ENCODE results near the gene TTLL10.
"Not testable (repeated sequence)": the region's sequence is repeated elsewhere in the genome, so short reads cannot be mapped to it uniquely, and the experiment has no call there.

TTLL10 gene

DNA sequence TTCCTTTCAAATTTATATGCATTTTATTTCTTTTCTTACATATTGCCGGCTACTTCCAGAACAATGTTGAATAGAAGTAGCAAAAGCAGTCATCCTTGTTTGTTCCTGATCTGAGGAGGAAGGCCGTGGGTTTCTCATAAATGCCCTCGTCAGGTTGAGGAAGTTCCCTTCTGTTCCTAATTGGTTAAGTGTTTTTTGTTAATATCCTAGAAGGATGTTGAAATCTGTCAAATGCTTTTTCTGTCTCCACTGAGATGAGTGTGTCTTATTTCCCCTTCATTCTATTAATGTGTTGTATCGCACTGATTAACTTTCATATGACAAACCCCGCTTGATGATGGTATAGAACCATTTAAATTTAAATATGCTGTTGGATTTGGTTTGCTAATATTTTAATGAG is 15.4 kb downstream of the TTLL10 start:
- no peak for DNase-seq

DNA sequence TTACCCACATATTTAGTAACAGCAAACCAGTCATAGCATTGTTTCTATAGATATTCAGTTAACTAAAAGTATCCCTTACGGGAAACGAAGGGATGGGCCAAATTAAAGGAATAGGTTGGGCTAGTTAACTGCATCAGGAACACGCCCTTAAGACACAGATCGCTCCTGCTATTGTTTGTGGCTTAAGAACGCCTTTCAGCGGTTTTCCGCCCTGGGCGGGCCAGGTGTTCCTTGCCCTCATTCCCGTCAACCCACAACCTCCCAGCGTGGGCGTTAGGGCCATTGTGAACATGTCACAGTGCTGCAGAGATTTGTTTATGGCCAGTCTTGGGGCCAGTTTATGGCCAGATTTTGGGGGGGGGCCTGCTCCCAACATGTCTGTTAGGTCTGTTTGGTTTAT is 18.1 kb downstream of the TTLL10 start:
- no peak for DNase-seq

DNA sequence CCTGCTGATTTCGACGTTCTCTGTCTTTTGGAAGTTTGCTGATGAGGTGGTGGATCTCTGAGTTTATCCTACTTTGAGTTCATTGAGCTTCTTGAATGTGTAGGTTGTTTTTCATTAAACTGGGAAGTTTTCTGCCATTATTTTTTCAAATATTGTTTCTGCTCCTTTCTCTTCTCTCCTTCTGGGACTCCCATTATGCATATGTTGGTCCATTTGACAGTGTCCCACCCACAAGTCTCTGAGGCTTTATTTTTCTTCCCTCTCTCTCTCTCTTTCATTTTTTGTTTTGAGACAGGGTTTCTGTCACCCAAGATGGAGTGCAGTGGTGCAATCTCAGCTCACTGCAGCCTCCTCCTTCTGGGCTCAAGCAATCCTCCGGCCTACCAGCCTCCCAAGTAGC is 21.0 kb downstream of the TTLL10 start:
- DNase-seq = no peak

DNA sequence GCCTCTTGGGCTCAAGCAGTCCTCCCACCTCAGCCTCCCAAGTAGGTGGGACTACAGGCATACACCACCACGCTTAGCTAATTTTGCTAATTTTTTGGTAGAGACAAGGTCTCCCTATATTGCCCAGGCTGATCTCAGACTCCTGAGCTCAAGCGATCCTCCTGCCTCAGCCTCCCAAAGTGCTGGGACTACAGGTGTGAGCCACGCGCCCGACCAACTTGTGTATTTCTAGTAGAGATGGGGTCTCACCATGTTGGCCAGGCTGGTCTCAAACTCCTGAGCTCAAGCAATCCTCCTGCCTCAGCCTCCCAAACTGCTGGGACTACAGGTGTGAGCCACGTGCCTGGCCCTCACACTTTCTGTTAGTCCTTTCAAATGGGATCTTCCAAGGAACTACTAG is 22.0 kb downstream of the TTLL10 start:
- not testable (repeated sequence) for DNase-seq

DNA sequence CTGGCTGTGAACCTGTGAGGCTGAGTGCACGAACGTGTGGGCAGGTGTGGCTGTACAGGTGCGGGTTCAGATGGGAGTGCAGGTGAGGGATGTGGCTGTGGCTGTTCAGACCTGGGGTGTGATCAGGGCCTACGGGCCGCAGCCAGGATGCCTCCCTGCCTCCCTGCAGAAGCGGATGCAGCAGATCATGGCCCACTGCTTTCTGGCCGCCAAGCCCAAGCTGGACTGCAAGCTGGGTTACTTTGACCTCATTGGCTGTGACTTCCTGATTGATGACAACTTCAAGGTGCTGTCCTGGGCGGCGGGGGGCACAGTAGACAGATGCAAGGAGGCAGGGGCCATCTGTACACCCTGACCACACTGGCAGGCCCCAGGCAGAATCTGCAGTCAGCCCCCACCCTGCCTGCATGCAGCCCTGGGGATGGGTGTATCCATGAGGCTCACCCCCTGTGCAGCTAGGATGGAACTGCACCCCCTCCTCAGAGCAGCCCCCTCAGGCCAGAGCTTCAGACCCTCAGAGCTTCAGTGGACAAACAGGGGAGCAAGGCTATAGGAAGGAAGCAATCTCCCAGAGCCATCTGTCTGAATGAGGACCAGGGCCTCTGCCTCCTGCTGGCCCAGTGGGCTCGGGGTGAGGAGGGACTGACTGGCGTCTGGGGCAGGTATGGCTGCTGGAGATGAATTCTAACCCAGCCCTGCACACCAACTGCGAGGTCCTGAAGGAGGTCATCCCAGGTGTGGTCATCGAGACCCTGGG is 22.9 kb downstream of the TTLL10 start:
- no peak for DNase-seq

DNA sequence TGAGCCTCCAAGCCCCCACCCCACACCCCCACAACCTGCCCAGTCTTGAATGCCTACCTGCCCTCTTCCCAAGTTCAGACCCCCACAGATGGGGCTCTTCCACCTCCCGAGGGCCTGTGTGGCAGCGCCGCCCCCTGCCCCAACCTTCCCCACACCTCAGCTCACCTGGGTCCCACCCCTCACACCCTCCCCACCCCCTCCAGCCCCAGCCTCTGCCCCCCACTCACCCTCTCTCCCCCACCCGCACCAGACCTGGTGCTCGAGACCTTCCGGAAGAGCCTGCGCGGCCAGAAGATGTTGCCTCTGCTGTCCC is 23.5 kb downstream of the TTLL10 start:
- no peak for DNase-seq

DNA sequence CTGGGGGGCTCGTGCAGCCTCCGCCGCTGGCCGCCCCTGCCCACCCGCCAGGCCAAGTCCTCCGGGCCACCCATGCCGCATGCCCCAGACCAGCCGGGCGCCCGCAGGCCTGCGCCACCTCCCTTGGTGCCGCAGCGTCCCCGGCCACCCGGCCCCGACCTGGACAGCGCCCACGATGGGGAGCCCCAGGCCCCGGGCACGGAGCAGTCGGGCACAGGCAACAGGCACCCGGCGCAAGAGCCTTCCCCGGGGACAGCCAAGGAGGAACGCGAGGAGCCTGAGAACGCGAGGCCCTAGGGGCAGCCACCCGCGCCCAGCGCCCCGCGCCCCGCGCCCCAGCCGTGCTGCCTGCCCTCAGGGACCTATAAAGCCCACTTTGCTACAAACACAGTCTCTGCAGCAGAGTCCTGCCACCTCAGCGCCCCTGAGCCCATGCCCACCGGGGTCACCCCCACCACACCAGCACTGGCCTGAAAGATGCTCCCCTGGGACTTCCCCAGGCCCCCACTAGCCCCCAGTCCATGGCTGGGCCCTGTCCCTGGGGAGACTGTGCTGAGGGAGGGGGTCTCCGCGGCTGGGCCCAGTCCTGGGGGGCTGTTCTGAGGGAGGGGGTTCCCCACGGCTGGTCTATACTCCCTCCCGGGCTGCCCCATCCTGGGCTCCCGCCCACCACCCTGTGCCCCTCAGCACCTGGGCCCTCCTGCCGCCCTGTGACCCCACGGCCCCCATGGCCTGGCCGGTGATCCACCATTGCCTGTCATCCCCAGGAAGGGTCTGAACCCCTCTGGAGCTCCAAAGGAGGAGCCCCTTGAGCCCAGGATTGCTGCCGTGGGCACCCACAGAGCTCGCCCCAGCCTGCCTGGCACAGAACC is 24.1 kb downstream of the TTLL10 start:
- no peak for DNase-seq

DNA sequence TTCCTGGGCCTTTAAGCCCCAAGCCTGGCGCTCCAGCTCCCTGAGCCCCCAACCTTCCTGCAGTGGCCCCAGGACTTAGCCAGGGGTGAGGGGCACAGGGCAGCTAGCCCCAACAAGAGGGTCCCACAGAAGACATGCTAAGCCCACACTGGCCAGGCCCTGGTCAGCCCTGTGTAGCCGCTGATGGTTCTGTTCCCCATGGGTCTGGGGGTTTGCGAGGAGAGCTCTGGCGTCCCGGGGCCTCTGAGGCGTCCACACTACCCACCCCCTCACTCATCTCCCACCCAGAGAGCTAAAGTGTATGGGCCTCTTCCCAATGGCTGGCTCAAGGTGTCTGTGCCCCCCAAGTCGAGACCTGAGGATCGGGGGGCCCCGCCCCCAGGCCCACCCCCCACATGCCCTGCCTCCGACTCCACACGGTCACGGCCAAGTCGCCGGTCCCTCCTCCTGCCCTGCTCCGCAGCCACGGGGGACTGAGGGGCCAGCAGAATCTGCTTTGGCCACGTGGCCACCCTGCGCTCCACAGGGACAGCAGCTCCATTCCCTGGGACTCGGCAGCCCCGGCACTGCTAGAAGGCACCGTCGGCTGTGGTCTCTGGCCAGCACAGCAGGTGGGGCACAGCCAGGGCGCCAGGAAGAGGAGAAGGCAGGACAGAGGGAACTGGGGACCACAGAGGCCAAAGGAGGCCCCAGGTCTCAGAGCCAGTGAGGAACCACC is 24.9 kb downstream of the TTLL10 start:
- DNase-seq = no peak

DNA sequence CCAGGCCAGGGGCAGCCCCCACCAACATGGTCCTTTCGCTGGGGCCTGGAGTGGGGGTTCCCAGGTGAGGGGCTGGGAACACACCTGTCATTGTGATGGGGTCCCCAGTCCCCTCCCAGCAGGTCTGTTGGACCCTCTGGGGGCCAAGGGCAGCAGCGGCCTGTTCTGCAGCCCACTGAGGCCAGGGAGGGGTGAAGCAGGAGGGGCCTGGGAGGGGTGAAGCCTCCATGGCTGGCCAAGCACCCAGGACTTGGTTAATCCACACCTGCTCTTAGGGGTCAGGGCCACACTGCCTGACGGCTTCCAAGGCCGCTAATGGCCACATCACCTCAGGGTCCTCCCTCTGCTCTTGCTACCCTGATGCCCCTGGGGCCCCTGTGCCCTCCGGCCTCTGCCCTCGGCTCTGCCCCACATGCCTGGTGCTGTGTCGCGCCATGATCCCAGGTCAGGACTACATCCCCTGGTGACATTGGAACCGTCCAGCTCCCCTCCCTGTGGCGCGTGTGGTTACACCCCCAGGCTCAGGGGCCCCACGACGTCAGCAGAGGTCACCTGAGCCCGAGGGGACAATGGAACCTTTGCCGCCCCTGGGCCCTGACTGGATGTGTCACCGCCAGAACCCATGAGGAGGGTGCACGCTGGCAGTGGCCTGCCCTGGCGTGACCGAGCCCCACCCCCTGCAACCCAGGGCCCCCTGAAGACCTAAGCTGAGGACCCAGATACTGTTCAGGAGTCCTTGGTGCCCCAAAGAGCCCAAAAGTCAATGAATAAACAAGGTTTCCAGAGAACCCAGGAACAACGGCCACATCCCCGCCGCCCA is 25.7 kb downstream of the TTLL10 start:
- DNase-seq = no peak

DNA sequence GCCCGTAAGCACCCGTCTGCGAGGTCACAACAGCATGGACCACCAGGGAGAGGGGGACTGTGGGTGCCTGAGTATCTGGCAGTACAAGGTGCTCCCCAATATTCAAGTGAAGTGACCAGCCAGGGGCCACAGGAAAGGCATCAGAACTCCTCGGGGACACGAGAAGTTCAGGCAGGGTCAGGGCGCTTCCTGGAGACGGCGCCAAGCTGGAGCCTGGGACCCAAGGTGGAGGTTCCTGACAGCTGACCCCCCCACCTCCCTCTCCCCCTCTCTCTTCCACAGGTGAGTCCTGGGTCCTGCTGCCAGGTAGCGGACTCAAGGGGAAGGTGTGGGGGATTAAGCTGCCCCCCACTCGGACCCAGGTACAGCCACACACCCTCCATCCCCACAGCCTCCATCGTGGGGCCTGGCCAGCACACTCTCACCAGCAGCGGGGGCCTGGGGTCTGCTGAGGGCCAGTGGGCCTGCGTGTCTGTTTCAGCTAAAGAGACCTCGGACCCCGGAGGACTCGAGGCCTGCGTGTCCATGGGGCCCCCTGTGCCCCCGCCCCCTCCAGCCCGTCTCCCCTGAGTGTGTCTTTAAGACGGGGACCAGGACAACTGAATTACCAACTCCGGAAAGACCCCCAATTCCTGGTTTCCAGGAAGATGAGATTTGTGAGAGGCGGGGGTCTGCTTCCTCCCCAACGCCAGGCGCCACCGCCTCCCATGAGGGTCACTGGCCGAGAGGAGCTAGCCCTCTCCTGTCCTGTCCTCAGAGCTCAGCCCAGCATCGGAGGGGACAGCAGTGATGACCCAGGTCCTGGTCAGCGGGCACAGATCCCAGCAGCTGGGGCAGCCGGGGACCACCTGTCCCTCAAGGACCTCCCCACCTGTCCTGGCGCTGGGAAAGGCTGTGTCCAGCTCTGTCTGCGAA is 26.5 kb downstream of the TTLL10 start:
- DNase-seq = no peak

DNA sequence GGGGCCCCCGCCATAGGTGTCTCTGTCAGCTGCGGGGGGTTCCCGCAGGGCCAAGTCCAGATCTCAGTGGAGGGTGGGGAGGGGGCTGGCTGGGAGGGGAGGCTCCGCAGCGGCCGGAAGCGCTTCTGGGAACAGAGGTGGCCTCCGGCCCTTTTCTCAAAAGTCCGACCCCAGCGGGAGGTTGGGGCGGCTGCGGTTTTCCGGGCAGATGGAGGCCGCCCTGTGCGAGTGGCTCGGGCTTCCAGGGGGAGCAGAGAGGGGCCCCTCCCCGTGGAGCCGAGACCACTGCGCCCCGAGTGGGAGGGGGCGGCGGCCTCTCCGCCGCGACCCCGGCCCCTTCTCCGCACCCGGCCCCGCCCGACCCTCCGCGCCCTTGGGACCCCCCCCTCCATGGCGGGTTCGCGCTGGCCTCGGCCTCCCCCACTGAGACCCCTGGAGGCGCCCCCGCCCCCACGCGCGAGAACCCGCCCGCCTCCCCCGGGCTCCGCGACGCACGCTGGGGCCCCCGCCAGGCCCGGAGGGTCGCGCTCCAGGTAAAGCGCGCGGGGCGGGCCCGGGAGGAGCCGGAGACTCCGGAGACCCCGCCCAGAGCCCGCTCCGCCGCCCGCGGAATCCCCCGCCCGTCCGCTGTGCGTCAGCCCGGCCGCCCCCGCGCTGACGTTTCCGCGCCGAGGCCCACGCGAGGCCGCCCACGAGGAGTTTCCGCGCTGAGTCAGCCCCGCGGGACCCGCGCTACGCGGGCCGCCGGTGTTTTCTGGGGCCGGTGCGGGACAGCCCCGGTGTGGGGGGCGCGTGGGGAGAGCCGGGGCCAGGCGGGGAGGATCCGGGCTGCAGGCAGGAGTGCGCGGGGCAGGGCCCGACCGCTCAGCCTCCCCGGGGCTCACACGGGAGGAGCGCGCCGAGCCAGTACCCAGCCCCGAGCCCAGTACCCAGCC is 27.5 kb downstream of the TTLL10 start:
- no peak for DNase-seq

DNA sequence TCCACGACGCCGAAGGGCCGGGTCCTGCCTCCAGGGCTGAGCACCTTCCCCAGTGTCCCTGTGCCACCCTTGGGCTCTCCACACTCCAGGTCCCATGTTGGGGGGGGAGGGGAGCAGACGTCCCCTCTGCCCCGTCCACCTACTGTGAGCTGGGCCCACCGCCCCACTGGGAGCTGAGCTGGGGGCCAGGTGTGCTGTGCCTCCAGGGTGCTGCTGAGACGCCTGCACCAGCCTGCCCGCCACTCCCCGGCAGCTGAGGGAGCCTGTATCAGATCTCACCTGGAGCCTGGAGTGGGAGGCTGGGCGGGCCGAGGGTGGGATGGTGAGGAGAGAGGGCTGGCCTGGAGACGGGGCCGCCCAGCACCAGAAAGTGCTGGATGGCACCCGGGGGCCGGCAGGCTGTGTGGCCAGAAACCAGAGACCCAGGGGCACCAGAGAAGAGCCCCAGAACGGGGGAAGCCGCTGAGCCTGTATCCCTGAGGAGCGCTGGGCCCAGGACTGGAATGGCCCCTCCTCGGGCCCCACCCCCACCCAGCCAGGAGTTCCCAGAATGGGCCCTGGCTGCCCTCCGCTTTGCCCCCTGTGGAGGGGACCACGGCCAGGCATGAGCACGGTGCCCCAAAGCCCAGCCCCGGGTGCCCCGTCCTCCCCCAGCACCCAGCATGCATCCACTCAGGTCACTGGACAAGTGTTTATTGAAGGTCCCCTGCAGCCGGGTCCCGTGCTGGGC is 29.3 kb downstream of the TTLL10 start:
- DNase-seq = no peak

DNA sequence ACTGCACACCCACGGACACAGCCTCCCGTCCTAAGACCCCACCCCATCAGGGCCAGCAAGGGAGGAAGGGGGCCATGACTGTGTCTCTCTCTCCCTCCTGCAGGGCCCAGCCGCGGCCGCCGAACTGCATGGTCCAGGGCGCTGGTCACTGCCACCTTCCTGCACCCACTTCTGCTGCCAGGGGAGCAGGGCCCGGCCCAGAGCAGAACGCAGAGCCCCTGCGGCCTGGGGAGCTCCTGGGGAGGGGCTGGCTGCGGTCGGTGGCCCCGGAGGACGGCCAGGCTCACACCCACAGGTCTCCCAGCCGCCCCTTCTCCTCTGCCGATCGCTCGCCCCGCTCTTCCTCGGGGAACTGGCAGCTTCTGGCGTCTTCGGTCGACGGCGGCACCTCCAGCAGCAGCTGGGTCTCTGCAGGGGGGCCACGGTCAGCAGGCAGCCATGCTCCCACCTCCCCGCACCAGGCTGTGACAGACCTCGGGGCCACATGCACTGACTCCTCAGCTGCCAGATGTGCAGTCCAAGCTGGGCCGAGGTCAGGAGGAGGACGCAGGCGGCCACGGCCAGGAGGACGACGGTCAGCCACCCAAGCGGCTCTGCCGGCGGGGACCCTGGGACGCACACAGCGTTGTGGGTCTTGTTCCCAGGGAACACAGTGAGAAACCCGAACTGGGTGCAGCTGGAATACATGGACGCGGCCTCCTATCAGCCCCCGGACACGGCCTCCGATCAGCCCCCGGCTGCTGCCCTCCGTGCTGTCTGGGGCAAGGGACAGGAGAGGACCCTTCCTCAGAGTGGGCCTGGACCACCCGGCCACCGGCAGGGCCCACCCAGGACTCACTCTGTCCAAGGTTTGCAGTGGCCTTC is 30.1 kb downstream of the TTLL10 start:
- DNase-seq = no peak

DNA sequence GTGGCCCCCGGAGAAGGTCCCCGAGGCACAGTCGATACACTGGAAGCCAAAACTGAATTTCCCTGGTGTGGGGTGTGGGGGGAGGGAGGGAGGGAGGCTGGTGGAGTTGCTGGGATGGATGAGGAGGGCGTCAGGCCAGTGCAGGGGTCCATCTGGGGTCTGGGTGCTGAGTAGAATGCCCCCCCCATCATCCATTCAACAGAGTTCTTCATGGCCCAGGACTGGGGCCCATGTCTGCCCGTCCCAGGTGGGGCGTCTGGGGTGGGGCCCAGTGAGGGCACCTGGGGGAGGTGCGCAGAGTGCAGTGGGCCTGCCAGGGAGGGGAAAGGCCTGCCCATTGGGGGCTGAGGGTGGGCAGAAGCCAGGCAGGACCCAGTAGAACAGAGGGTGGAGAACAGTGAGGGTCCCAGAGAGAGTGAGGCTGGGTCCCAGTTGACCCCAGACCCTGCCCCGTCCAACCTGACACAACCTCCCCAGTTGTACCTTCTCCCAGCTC is 30.8 kb downstream of the TTLL10 start:
- no peak for DNase-seq

DNA sequence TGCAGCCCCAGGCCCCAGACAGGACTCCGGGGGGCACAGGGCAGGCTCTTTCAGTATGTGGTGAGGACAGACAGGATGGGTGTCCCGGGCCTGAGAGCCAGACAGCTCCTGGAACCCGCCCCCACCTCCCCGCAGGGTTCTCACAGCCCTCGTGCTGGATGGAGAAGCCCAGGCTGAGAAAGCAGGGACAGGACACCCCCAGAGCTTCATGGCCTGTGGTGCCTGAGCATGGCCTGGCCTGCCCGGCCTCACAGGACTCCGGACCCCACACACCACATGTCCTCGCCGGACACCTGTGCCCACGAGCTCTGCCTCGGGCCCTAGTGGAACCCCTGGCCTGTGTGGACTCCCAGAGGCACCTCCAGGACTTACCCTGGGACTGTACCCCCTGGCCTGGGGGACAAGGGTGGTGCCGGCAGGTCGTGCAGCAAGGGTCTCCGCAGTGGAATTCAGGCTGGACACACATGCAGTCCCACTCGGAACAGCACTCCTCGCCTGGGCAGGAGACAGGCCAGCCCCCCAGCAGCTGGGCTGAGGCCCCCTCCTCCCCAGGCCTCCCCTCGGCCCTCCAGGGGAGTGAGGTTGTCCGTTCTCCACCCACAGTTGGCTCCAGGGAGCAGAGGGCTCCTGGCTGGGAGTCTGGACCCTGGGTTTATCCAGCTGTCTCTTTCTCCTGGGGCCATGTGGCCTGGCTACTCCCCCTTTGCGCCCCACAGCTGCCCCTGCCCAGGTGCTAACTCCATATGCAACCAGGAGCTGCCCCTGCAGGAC is 31.5 kb downstream of the TTLL10 start:
- DNase-seq = no peak

DNA sequence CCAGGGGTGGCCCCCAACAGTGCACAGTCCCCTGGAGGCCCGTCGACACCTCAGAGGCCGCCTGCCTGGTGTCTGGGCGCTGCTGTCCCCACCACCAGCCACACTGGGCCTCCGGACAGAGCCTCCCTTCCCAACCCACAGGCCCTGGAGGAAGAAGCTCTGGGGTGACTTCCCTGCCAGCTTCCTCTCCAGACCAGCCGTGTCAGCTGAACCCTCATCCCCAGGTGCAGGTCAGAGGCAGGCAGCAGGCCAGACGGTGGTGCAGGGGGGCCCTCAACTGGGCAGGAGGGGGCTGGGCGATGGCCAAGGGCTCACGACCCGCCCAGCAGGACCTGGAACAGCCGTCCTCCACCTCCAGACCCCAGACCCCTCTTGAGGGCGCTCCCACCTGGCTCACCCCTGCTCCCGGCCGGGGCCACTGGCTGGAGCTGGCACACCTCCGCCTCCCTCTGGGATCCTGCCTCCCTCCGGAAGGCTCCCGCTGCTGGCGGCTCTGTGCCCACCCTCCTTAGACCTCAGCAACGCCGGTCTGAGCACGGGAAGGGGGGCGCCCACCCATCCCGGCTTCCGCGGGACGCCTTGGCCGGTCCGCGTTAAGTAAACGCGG is 32.2 kb downstream of the TTLL10 start:
- no peak for DNase-seq

Measured in right kidney (tissue), 1 donor.